Measurements from ENCODE around the gene VWA2.

VWA2 gene

GRCh38 chr10:114262496-114262895 lies 23.4 kb downstream of the VWA2 start:
- Histone ChIP-seq H3K9ac (ENCODE audit: low read depth, low read length, poor library complexity) (no peak overlapping the region), H3K9me3 (replicated peaks in 1 of 2; ENCODE audit: control insufficient read depth in 2 of 2, insufficient read depth in 1 of 2, low read depth in 1 of 2, low read length in 2 of 2) (no peaks in the 10 kb centered on the region), H3K4ac (ENCODE audit: low read length) (no peak overlapping the region), H4K8ac (ENCODE audit: low read depth, low read length) (no peak overlapping the region), H3K4me3 (ENCODE audit: low read length in 2 of 2) (no peak overlapping the region), H3K79me1 (ENCODE audit: low read depth, low read length) (no peaks in the 10 kb centered on the region), H3K4me1 (ENCODE audit: control insufficient read depth in 2 of 2, insufficient read depth in 1 of 2, low read depth in 1 of 2, low read length in 2 of 2) (peaks cover 0 to 2% of the 10 kb centered on the region in 2 donors), H3K23ac (ENCODE audit: low read depth, low read length, poor library complexity) (no peak overlapping the region), H3K14ac (ENCODE audit: low read length) (no peak overlapping the region), H2BK15ac (ENCODE audit: low read length) (no peak overlapping the region), H3K27me3 (ENCODE audit: control insufficient read depth in 3 of 3, insufficient read depth in 3 of 3, low read depth in 1 of 3, low read length in 3 of 3) (no peaks in the 10 kb centered on the region), H2AK5ac (ENCODE audit: low read depth, low read length) (no peak overlapping the region), H4K91ac (ENCODE audit: low read depth, low read length, poor library complexity) (no peak overlapping the region), H2BK120ac (ENCODE audit: low read depth, low read length) (no peak overlapping the region), H2BK12ac (ENCODE audit: low read length) (no peak overlapping the region), H3K18ac (ENCODE audit: low read length) (no peak overlapping the region), H2AFZ (ENCODE audit: low read length) (no peak overlapping the region), H3K27ac (replicated peaks; ENCODE audit: low read length) (no peak overlapping the region), H3K4me2 (ENCODE audit: insufficient read depth, low read length, poor library complexity, severe bottlenecking) (no peak overlapping the region), H2BK5ac (ENCODE audit: low read length) (no peak overlapping the region), H3K36me3 (replicated peaks in 1 of 2; ENCODE audit: control insufficient read depth in 2 of 2, insufficient read depth in 2 of 2, low read length in 2 of 2) (no peaks in the 10 kb centered on the region)
- no peak for DNase-seq (ENCODE audit: low spot score)
- no CpG with 5 or more reads among the region's 4 CpGs for WGBS, 2 donors (ENCODE audit: extremely low coverage in 2 of 2, insufficient read length in 2 of 2, insufficient replicate concordance in 1 of 2)

GRCh38 chr10:114265392-114266053 lies 26.5 kb downstream of the VWA2 start:
- no peak overlapping the region for H3K14ac ChIP-seq (ENCODE audit: low read length)
- H3K4me1 ChIP-seq (ENCODE audit: control insufficient read depth in 2 of 2, insufficient read depth in 1 of 2, low read depth in 1 of 2, low read length in 2 of 2) = no peaks in the 10 kb centered on the region
- H3K36me3 ChIP-seq (replicated peaks in 1 of 2; ENCODE audit: control insufficient read depth in 2 of 2, insufficient read depth in 2 of 2, low read length in 2 of 2) = no peaks in the 10 kb centered on the region
- no peak overlapping the region for H2BK12ac ChIP-seq (ENCODE audit: low read length)
- WGBS, 2 donors (ENCODE audit: extremely low coverage in 2 of 2, insufficient read length in 2 of 2, insufficient replicate concordance in 1 of 2) = no CpG with 5 or more reads among the region's 6 CpGs
- H2BK5ac ChIP-seq (ENCODE audit: low read length) = no peak overlapping the region
- H3K4ac ChIP-seq (ENCODE audit: low read length) = no peak overlapping the region
- no peak overlapping the region for H2BK15ac ChIP-seq (ENCODE audit: low read length)
- no peak for DNase-seq (ENCODE audit: low spot score)
- H3K79me1 ChIP-seq (ENCODE audit: low read depth, low read length) = no peaks in the 10 kb centered on the region
- H2AK5ac ChIP-seq (ENCODE audit: low read depth, low read length) = no peak overlapping the region
- no peak overlapping the region for H3K4me3 ChIP-seq (ENCODE audit: low read length in 2 of 2)
- H3K9ac ChIP-seq (ENCODE audit: low read depth, low read length, poor library complexity) = no peak overlapping the region
- peaks cover 0 to 4% (median 0%) of the 10 kb centered on the region in 3 experiments for H3K27me3 ChIP-seq (ENCODE audit: control insufficient read depth in 3 of 3, insufficient read depth in 3 of 3, low read depth in 1 of 3, low read length in 3 of 3)
- H3K18ac ChIP-seq (ENCODE audit: low read length) = no peak overlapping the region
- no peak overlapping the region for H2AFZ ChIP-seq (ENCODE audit: low read length)
- H3K4me2 ChIP-seq (ENCODE audit: insufficient read depth, low read length, poor library complexity, severe bottlenecking) = no peak overlapping the region
- H3K27ac ChIP-seq (replicated peaks; ENCODE audit: low read length) = no peak overlapping the region
- no peaks in the 10 kb centered on the region for H3K9me3 ChIP-seq (replicated peaks in 1 of 2; ENCODE audit: control insufficient read depth in 2 of 2, insufficient read depth in 1 of 2, low read depth in 1 of 2, low read length in 2 of 2)
- H3K23ac ChIP-seq (ENCODE audit: low read depth, low read length, poor library complexity) = no peak overlapping the region
- H4K8ac ChIP-seq (ENCODE audit: low read depth, low read length) = no peak overlapping the region
- no peak overlapping the region for H4K91ac ChIP-seq (ENCODE audit: low read depth, low read length, poor library complexity)
- no peak overlapping the region for H2BK120ac ChIP-seq (ENCODE audit: low read depth, low read length)

GRCh38 chr10:114266521-114266920 lies 27.5 kb downstream of the VWA2 start:
- WGBS, 2 donors (ENCODE audit: extremely low coverage in 2 of 2, insufficient read length in 2 of 2, insufficient replicate concordance in 1 of 2) = no CpG with 5 or more reads among the region's 5 CpGs
- no peak for DNase-seq (ENCODE audit: low spot score)
- H2AFZ ChIP-seq (ENCODE audit: low read length) = no peak overlapping the region
- no peak overlapping the region for H3K4me3 ChIP-seq (ENCODE audit: low read length in 2 of 2)
- no peak overlapping the region for H3K18ac ChIP-seq (ENCODE audit: low read length)
- no peak overlapping the region for H4K91ac ChIP-seq (ENCODE audit: low read depth, low read length, poor library complexity)
- H4K8ac ChIP-seq (ENCODE audit: low read depth, low read length) = no peak overlapping the region
- H2BK12ac ChIP-seq (ENCODE audit: low read length) = no peak overlapping the region
- H2AK5ac ChIP-seq (ENCODE audit: low read depth, low read length) = no peak overlapping the region
- H3K9ac ChIP-seq (ENCODE audit: low read depth, low read length, poor library complexity) = no peak overlapping the region
- no peak overlapping the region for H2BK120ac ChIP-seq (ENCODE audit: low read depth, low read length)
- no peak overlapping the region for H3K23ac ChIP-seq (ENCODE audit: low read depth, low read length, poor library complexity)
- no peak overlapping the region for H3K27ac ChIP-seq (replicated peaks; ENCODE audit: low read length)
- H3K14ac ChIP-seq (ENCODE audit: low read length) = no peak overlapping the region
- no peaks in the 10 kb centered on the region for H3K9me3 ChIP-seq (replicated peaks in 1 of 2; ENCODE audit: control insufficient read depth in 2 of 2, insufficient read depth in 1 of 2, low read depth in 1 of 2, low read length in 2 of 2)
- H3K79me1 ChIP-seq (ENCODE audit: low read depth, low read length) = no peaks in the 10 kb centered on the region
- H3K36me3 ChIP-seq (replicated peaks in 1 of 2; ENCODE audit: control insufficient read depth in 2 of 2, insufficient read depth in 2 of 2, low read length in 2 of 2) = no peaks in the 10 kb centered on the region
- H3K27me3 ChIP-seq (ENCODE audit: control insufficient read depth in 3 of 3, insufficient read depth in 3 of 3, low read depth in 1 of 3, low read length in 3 of 3) = peaks cover 0 to 14% (median 0%) of the 10 kb centered on the region in 3 experiments
- H2BK15ac ChIP-seq (ENCODE audit: low read length) = no peak overlapping the region
- H3K4ac ChIP-seq (ENCODE audit: low read length) = no peak overlapping the region
- no peak overlapping the region for H3K4me2 ChIP-seq (ENCODE audit: insufficient read depth, low read length, poor library complexity, severe bottlenecking)
- H2BK5ac ChIP-seq (ENCODE audit: low read length) = no peak overlapping the region
- no peaks in the 10 kb centered on the region for H3K4me1 ChIP-seq (ENCODE audit: control insufficient read depth in 2 of 2, insufficient read depth in 1 of 2, low read depth in 1 of 2, low read length in 2 of 2)

GRCh38 chr10:114271075-114271778 lies 32.2 kb downstream of the VWA2 start:
- Histone ChIP-seq H2BK12ac (ENCODE audit: low read length) (no peak overlapping the region), H3K4me1 (ENCODE audit: control insufficient read depth in 2 of 2, insufficient read depth in 1 of 2, low read depth in 1 of 2, low read length in 2 of 2) (no peaks in the 10 kb centered on the region), H3K36me3 (replicated peaks in 1 of 2; ENCODE audit: control insufficient read depth in 2 of 2, insufficient read depth in 2 of 2, low read length in 2 of 2) (no peaks in the 10 kb centered on the region), H4K91ac (ENCODE audit: low read depth, low read length, poor library complexity) (no peak overlapping the region), H3K4me2 (ENCODE audit: insufficient read depth, low read length, poor library complexity, severe bottlenecking) (no peak overlapping the region), H2BK15ac (ENCODE audit: low read length) (no peak overlapping the region), H2BK120ac (ENCODE audit: low read depth, low read length) (no peak overlapping the region), H3K79me1 (ENCODE audit: low read depth, low read length) (no peaks in the 10 kb centered on the region), H3K14ac (ENCODE audit: low read length) (no peak overlapping the region), H3K9ac (ENCODE audit: low read depth, low read length, poor library complexity) (no peak overlapping the region), H2AFZ (ENCODE audit: low read length) (no peak overlapping the region), H3K9me3 (replicated peaks in 1 of 2; ENCODE audit: control insufficient read depth in 2 of 2, insufficient read depth in 1 of 2, low read depth in 1 of 2, low read length in 2 of 2) (no peaks in the 10 kb centered on the region), H3K18ac (ENCODE audit: low read length) (no peak overlapping the region), H2BK5ac (ENCODE audit: low read length) (no peak overlapping the region), H4K8ac (ENCODE audit: low read depth, low read length) (no peak overlapping the region), H2AK5ac (ENCODE audit: low read depth, low read length) (no peak overlapping the region), H3K27me3 (ENCODE audit: control insufficient read depth in 3 of 3, insufficient read depth in 3 of 3, low read depth in 1 of 3, low read length in 3 of 3) (peaks cover 0 to 38% (median 0%) of the 10 kb centered on the region in 3 experiments), H3K4ac (ENCODE audit: low read length) (no peak overlapping the region), H3K4me3 (ENCODE audit: low read length in 2 of 2) (no peak overlapping the region), H3K23ac (ENCODE audit: low read depth, low read length, poor library complexity) (no peak overlapping the region), H3K27ac (replicated peaks; ENCODE audit: low read length) (no peak overlapping the region)
- no CpG with 5 or more reads among the region's 3 CpGs for WGBS, 2 donors (ENCODE audit: extremely low coverage in 2 of 2, insufficient read length in 2 of 2, insufficient replicate concordance in 1 of 2)
- no peak for DNase-seq (ENCODE audit: low spot score)
